Germinal center (tissue), 1 donor: ENCODE results near the gene SRRD.
A peak's percentile ranks its signal among the peaks of the same experiment; 100 is the strongest.
"Not testable (repeated sequence)": the region's sequence is repeated elsewhere in the genome, so short reads cannot be mapped to it uniquely, and the experiment has no call there.

Source experiments
- DNase-seq: peaks from one replicate; pipeline ENCODE4 v3.0.0; 2012; ENCODE audit warnings: mixed read lengths, low spot score

The SRRD gene

GRCh38 chr22:26522592-26522991, 38.9 kb downstream of the SRRD start:
- no peak for DNase-seq

DNA sequence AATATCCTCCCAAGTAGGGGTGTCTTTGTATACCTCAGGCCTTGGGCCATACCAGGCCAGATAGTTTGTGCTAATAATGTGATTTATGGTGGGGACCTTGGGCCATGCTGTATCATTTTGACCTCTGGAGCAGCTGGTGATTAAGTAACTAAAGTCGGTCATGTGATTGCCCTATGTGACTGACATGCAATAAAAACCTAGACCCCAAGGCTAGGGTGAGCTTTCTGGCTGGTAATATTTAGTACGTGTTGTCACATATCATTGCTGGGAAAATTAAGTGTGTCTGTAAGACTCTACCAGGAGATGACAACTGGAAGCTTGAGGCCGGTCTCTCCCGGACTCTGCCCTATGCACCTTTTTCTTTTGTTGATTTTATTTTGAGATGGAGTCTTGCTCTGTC, 41.2 kb downstream of the SRRD start:
- DNase-seq, result no peak

DNA sequence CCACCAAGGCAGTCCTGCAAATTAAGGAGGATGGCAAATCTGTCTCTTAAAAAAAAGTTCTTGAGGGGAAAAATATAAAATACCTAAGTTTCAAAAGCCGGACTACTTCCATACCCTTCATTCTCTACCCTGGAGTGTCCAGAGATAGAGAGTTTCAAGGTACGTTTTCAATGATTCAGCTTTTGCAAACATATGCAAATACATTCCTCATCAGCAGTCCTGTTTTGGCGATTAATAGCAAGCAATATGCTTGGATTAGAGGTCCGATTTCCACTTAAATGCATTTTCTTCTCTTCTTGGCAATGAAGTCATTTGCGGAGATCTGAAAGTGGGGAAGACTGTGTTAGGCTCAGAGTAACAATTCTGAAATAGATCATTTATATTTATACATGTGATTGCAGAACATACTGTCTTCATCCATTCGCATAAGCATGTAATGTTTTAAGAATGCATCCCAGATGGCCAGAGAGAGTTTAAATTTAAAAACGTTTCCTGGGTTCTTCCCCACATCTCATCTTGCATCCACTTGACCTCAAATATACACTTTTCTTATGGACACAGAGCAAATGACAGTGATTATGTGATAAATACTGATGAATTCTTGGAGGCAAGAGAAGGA, 42.4 kb downstream of the SRRD start:
- DNase-seq, result no peak

DNA sequence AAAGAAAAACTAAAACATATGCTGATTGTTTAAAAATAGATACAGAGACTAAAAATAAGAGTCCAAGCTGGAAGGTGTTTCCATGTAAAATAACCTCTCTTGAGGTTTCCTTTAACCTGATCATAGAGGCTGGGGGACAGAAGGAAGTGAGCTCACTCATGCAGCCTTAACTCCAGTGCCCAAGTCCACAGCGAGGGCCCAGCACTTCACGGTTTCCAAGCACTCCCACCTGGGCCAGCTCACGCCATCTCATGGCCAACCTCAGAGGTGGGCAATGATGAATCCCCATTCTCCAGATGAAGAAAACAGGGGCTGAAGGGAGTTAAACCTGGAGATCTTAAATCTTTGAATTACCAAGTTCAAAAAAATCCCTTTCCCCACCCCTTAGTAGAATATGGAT, 43.5 kb downstream of the SRRD start:
- DNase-seq, result no peak

DNA sequence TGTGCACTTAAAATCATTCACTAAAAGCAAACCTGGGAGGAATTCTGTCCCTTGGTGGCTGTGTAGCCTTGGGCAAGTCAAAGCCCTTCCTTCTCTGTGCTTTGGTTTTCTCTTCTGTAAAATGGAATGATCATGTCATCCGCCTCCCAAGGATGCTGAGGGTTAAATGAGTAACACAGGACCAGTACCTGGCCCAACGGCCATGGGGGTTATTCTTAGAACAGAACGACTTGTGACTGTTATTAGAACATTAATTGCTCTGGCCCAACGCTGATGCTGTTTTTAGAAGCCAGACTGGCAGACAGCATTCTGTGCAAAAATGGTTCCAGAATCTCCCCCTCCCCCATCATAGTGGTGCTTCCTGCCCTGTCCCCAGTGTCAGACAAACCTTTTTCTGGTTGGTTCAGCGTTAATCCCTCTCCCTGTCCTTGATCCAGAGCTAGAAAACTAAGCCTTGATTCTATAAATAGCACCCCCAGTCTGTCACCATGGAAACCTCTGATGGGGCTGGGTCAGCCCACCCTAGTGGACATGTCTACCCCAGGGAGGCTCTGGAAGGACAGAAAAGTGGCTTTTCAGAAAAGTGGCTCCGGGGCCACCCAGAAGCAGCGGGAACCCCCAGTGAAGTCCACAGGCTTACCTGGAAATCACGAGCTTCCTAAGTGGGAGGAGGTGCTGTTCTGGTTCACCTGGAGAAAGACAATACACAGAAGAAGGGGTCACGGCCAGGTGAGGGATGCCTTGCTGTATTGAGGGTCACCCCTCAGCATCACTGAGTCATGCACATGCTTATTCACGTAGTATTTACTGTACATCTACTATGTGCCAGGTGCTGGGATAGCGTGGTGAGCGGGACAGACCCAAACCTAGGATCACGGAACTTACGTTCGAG, 44.1 kb downstream of the SRRD start:
- DNase-seq, result no peak

- not testable (repeated sequence) for DNase-seq
Measured at GRCh38 chr22:26528518-26528917, 44.8 kb downstream of the SRRD start.

DNA sequence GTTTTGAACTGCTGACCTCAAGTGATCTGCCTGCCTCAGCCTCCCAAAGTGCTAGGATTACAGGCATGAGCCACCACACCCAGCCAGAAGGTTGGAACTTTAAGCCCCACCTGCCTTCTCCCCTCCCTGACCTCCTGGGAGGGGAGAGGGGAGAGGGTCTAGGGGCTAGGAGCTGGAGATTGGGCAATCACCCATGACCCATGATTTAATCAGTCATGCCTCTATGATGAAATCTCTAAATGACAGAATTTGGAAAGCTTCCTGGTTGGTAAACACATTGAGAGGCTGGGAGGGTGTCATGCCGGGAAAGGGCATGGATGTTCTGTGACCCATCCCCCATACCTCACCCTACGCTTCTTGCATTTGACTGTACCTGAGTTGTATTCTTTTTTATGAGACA, 45.7 kb downstream of the SRRD start:
- DNase-seq, result no peak

DNA sequence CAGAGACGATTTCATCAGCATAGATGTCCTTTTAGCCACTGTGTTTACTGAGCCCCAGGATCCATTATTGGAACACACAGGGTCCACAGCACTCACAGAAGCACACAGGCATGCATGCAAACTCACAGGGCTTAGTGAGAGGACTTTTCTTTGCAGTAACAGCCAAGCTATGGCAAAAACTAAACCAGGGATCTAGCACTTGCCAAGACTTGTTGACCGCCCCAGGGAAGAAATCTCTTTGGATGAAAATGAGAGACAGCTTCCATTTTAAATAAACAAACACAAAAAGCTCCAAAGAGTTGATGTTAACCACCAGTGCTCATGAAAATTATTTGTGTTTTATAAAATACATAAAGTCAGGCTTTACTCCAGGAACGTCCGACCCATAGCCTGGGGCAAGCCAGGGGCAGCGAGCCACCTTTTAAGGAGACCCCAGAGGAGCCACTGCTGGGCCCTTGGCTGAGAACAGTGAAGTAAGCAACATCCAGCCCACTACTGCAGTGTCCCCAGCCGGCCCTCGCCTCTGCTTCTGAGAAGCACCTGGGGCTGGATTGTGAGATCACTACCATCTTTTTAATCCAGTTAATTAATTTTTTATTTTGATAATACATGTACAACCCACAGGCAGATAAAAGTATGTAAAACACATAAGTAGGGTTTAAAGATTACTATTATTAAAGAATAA, 50.6 kb downstream of the SRRD start:
- no peak for DNase-seq

GRCh38 chr22:26534874-26535602, 51.4 kb downstream of the SRRD start:
- DNase-seq, result peak; percentile 73

DNA sequence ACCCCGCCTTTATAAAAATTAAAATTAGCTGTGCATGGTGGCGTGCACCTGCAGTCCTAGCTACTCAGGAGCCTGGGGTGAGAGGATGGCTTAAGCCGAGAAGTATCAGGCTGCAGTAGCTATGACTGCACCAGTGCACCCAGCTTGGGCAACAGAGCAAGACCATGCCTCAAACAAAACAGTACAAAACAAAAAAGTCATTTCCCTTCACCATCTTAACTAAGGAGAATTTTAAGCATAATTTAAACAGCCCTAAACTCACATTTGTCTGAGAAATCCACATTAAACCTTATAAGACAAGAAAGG, 51.9 kb downstream of the SRRD start:
- peak; percentile 67 for DNase-seq

DNA sequence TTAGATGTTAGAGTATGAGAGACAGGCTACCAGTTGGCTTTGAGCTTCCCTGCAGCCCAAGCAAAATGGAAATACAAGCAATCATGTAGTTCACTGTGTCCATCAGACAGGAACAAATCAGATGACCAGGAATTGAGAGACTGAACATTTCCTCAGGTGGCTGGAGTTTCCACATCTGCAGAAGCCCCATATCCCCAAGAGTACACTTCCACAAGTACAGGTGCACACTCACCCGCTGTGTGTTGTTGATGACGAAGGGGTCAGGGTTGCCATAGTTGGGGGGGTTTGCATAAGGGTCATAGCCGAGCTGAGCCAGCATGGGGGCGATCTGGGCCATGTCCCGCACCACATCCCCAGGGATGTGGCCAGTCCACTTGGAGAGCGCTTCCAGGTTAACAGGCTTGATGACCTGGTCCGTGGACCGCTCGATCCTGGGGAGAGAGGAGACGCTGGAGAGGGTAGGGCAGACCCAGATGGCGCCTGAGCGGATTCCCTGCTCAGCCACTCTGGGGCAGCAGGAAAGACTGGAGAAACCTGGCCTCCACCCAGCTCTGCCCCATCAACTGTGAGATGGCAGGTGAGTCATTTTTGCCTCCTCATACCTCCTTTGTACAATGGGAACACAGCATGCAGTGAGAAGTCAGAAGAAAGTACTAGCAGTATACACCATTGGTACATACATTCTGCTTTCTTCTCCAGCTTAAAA, 52.5 kb downstream of the SRRD start:
- peak; percentile 76 for DNase-seq

GRCh38 chr22:26536762-26537134, 53.1 kb downstream of the SRRD start:
- DNase-seq, result no peak

DNA sequence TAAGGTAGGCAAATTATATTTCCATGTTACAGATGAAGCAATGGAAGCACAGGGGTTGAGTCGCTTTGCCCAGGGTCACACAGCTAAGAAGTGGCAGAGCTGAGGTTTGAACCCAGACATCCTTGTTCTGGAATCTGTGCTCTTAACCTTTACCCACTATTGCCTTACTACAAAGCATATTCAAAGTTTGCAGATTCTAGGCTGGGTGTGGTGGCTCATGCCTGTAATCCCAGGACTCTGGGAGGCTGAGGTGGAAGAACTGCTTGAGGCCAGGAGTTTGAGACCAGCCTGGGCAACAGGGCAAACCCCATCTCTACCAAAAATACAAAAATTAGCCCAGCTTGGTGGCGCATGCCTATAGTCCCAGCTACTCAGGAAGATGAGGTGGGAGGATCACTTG, 56.4 kb downstream of the SRRD start:
- DNase-seq, result no peak

DNA sequence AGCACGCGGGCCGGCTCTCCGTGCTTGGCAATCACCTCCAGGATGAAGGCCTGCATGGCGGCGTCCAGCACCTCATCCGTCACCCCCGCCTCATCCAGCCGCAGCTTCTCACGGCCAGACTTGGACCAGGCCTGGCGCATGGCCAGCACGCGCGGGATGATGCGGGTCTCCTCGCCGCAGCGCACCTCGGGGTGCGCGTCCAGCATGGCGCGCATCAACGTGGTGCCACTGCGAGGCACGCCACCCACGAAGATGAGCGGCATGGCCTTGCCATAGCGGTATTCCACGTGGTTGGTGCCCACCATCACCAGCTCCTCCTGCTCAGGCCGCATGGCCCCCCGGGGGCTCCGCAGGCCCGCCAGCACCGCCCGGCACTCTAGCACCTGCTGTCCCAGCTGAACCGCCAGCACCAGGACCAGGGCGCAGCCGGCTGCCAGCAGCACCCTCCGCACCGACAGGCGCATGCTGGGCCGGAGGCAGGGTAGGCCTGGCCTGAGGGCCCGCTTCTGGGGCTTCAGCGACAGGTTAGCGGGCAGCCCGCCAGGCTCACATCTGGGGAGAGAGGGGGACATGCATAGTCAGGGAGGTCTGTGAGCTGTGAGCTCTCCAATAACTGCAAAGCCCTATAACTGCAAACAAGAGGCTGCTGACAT, 57.6 kb downstream of the SRRD start:
- DNase-seq, result no peak

GRCh38 chr22:26542831-26543230, 59.2 kb downstream of the SRRD start:
- no peak for DNase-seq
